ENCODE data around the gene PTTG1IP. TPM values are rescaled to one million over a fixed set of nuclear protein-coding genes. Genes with fewer than 3 reads are reported as not detected.

PTTG1IP gene
- total RNA-seq, 4 donors from 2014 or later = 108 to 202 (median 146) TPM

DNA sequence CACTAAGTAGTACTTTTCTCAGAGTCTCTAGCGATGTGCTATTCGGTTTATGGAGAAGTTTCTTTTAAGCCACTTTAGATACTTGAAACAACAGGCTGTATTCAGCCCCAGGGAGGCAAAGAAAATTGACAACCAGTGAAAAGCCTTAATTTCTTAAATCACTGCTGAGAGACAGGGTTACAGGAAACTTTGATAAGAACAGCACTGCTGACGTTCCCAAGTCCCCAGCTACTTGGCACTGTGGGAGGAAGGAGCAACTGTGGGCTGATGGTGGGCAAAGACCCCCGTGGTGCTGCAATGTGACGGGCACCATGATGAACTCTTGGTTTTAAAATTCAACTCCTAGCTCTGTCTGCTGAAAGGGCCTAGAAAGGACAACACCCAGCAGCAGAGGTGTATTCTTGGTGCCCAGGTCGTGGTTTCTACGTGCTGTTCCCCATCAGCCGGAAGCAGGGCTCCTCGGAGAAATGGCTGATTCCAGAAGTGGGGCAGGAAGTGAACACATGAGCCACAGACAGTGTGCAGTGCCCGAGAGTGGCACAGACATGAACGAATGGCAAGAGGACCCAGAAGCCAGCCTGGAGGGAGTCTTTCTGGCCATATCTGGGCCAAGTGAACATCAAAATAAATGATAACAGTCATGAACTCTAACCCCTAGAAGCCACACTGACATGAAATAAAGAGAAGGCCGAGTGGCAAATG is 5.3 kb downstream of the PTTG1IP start:
- Histone ChIP-seq H3K4me1 (peaks cover 15 to 43% of the 10 kb centered on the region in 2 donors), H3K27ac (peak overlapping the region; percentile 4 to 81), H3K27me3 (no peaks in the 10 kb centered on the region), H3K9me3 (no peaks in the 10 kb centered on the region), H3K4me3 (no peak overlapping the region), H3K36me3 (no peaks in the 10 kb centered on the region)
- intact Hi-C loops (cut with DNase I; ENCODE audit: low total_unique reads) = no loop called here
- no peak for DNase-seq
- TF ChIP-seq, protein P1, sequence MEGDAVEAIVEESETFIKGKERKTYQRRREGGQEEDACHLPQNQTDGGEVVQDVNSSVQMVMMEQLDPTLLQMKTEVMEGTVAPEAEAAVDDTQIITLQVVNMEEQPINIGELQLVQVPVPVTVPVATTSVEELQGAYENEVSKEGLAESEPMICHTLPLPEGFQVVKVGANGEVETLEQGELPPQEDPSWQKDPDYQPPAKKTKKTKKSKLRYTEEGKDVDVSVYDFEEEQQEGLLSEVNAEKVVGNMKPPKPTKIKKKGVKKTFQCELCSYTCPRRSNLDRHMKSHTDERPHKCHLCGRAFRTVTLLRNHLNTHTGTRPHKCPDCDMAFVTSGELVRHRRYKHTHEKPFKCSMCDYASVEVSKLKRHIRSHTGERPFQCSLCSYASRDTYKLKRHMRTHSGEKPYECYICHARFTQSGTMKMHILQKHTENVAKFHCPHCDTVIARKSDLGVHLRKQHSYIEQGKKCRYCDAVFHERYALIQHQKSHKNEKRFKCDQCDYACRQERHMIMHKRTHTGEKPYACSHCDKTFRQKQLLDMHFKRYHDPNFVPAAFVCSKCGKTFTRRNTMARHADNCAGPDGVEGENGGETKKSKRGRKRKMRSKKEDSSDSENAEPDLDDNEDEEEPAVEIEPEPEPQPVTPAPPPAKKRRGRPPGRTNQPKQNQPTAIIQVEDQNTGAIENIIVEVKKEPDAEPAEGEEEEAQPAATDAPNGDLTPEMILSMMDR (IDR thresholded peaks at IDR 0.05) = no peak
- TF ChIP-seq POLR2A (IDR thresholded peaks at IDR 0.05) = no peak

DNA sequence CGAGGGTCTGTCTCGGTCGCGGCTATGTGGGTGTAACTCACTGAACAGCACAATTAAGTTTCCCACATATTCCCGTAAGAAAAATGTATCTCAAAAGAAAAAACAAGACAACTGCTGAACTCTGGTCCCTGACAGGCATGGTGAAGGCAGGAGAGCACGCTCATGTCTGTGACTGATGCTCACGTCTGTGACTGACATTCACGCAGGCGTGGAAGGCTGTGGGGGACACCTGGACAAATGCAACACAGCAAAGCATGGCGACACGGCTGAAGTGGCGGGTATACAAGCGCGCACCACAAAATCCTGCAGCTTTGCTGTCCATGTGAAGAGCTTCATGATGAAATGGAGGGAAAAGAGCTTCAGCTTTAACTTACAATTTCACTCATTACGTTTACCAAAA is 6.0 kb downstream of the PTTG1IP start:
- Histone ChIP-seq H3K4me1 (peaks cover 15 to 43% of the 10 kb centered on the region in 2 donors), H3K36me3 (no peaks in the 10 kb centered on the region), H3K27me3 (no peaks in the 10 kb centered on the region), H3K27ac (peak overlapping the region in 1 of 2 donors; percentile 81), H3K9me3 (no peaks in the 10 kb centered on the region), H3K4me3 (no peak overlapping the region)
- no peak for TF ChIP-seq POLR2A (IDR thresholded peaks at IDR 0.05)
- TF ChIP-seq, protein P1 (IDR thresholded peaks at IDR 0.05) = no peak
- intact Hi-C loops (cut with DNase I; ENCODE audit: low total_unique reads) = no loop called here
- no peak for DNase-seq

DNA sequence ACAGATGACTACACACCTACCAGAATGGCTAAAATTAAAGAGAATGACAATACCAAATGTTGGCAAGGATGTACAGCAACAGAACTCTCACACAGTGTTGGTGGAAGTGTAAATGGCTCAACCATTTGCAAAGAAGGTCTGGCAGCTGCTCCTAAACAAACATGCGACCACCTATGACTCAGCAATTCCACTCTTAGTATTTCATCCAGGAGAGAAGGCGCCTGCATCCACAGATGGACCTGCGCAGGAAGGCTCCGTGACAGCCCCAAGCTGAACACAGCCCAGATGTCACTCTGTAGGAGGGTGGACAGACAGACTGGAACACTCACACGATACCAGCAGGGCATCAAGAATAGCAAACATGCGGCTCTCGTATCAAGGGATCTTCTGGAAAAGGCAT is 6.7 kb downstream of the PTTG1IP start:
- Histone ChIP-seq H3K36me3 (no peaks in the 10 kb centered on the region), H3K4me3 (no peak overlapping the region), H3K27ac (peak overlapping the region in 1 of 2 donors; percentile 81), H3K4me1 (peaks cover 13 to 43% of the 10 kb centered on the region in 2 donors), H3K27me3 (no peaks in the 10 kb centered on the region), H3K9me3 (no peaks in the 10 kb centered on the region)
- no peak for TF ChIP-seq POLR2A (IDR thresholded peaks at IDR 0.05)
- TF ChIP-seq, protein P1 (IDR thresholded peaks at IDR 0.05) = no peak
- intact Hi-C loops (cut with DNase I; ENCODE audit: low total_unique reads) = no loop called here
- DNase-seq = no peak

DNA sequence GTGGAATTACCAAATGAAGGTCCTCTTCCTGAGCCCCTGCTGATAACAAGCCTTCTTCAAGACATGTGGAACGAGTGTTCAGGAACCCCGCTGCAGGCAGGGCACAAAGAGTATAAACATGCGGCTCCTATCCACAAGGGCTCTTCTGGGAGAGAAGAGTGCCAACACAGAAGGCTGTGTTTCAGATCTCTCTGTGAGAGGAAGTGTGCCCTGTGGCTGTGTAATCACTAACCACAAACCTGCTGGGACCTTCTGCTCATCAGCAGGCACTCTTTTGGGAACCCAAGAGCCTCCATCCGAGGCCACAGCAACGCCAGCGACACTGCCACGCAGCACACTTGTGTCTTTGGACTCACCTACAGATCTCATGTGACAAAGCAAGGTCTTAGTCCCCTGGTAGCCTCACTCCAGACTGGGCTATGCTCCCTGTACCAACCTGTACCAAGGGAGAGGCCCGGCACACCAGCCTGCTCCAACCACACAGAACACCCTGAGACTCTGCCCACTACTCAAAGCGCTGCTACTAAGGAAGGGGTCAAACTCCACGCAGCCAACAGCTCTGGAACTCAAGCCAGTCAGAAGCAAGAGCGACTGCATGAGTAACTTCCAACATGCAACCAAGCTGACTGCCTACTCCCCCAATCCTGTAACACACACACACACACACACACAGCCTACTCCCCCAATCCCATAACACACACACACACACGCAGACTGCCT is 7.8 kb downstream of the PTTG1IP start:
- H3K4me3 ChIP-seq = no peak overlapping the region
- no peaks in the 10 kb centered on the region for H3K36me3 ChIP-seq
- no peak for DNase-seq
- H3K27ac ChIP-seq = peak overlapping the region in 1 of 2 donors; percentile 13
- intact Hi-C loops (cut with DNase I; ENCODE audit: low total_unique reads) = no loop called here
- peaks cover 2 to 33% of the 10 kb centered on the region in 2 donors for H3K4me1 ChIP-seq
- TF ChIP-seq, protein P1 (IDR thresholded peaks at IDR 0.05) = no peak
- TF ChIP-seq POLR2A (IDR thresholded peaks at IDR 0.05) = no peak
- no peaks in the 10 kb centered on the region for H3K27me3 ChIP-seq
- H3K9me3 ChIP-seq = no peaks in the 10 kb centered on the region

All from uterus (tissue), 4 donors.